Measurements from ENCODE around the gene XPNPEP1.

DNA sequence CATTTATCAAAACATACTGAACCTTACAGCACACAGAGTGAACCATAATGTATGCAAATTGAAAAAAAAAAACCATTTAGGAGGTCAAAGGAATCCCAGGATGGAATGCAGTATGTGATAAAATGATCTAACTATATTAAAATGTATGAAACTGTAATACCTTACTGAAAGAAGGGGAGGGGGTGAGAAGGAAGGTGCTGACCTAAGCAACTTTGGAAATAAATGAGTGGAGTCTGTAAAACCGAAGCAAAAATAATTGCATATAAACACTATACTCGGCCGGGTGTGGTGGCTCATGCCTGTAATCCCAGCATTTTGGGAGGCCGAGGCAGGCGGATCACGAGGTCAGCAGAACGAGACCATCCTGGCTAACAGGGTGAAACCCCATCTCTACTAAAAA is 69.4 kb downstream of the XPNPEP1 start:
- TF ChIP-seq, protein P1, sequence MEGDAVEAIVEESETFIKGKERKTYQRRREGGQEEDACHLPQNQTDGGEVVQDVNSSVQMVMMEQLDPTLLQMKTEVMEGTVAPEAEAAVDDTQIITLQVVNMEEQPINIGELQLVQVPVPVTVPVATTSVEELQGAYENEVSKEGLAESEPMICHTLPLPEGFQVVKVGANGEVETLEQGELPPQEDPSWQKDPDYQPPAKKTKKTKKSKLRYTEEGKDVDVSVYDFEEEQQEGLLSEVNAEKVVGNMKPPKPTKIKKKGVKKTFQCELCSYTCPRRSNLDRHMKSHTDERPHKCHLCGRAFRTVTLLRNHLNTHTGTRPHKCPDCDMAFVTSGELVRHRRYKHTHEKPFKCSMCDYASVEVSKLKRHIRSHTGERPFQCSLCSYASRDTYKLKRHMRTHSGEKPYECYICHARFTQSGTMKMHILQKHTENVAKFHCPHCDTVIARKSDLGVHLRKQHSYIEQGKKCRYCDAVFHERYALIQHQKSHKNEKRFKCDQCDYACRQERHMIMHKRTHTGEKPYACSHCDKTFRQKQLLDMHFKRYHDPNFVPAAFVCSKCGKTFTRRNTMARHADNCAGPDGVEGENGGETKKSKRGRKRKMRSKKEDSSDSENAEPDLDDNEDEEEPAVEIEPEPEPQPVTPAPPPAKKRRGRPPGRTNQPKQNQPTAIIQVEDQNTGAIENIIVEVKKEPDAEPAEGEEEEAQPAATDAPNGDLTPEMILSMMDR (IDR thresholded peaks at IDR 0.05): no peak
- no peak for TF ChIP-seq POLR2A (IDR thresholded peaks at IDR 0.05)
